H9 (cell line): ENCODE results near the gene EFCAB6. TPM values are rescaled to one million over a fixed set of nuclear protein-coding genes. Genes with fewer than 3 reads are reported as not detected.

ENCODE experiments used
- DNase-seq: peaks from one replicate; pipeline ENCODE4 v3.0.0-alpha.2; 2017
- H2AFZ ChIP-seq: one replicate; pipeline ENCODE4 v1.6.1; 2013; ENCODE audit warnings: mild to moderate bottlenecking, low read length, control low read depth, moderate library complexity
- H2AK5ac ChIP-seq: 2 replicates; pipeline ENCODE4 v1.6.1; 2013; ENCODE audit warnings: low read length, control low read depth, mixed read lengths; ENCODE audit not compliant: insufficient read length
- H2BK120ac ChIP-seq: one replicate; pipeline ENCODE4 v1.6.1; 2013; ENCODE audit warnings: low read depth, mild to moderate bottlenecking, low read length, control low read depth, inconsistent platforms; ENCODE audit not compliant: poor library complexity, severe bottlenecking
- H2BK12ac ChIP-seq: 2 replicates; pipeline ENCODE4 v1.6.1; 2013; ENCODE audit warnings: low read length, control low read depth, mixed read lengths, low read depth; ENCODE audit not compliant: insufficient read length
- H2BK15ac ChIP-seq: 2 replicates; pipeline ENCODE4 v1.6.1; 2013; ENCODE audit warnings: low read depth, low read length, control low read depth
- H2BK20ac ChIP-seq: one replicate; pipeline ENCODE4 v1.6.1; 2013; ENCODE audit warnings: low read depth, mild to moderate bottlenecking, low read length, control low read depth, inconsistent platforms; ENCODE audit not compliant: poor library complexity, severe bottlenecking
- H2BK5ac ChIP-seq: 2 replicates; pipeline ENCODE4 v1.6.1; 2013; ENCODE audit warnings: low read length, control low read depth, mixed read lengths; ENCODE audit not compliant: insufficient read length
- H3K14ac ChIP-seq: 2 replicates; pipeline ENCODE4 v1.6.1; 2013; ENCODE audit warnings: low read length, control low read depth; ENCODE audit not compliant: insufficient read depth
- H3K18ac ChIP-seq: 2 replicates; pipeline ENCODE4 v1.6.1; 2013; ENCODE audit warnings: low read depth, mild to moderate bottlenecking, mixed read lengths, low read length, control low read depth; ENCODE audit not compliant: insufficient read length
- H3K23ac ChIP-seq: 2 replicates; pipeline ENCODE4 v1.6.1; 2013; ENCODE audit warnings: low read length, control low read depth, mixed read lengths, low read depth; ENCODE audit not compliant: insufficient read length
- H3K23me2 ChIP-seq: 2 replicates; pipeline ENCODE4 v1.6.1; 2013; ENCODE audit warnings: low read depth, mild to moderate bottlenecking, mixed read lengths, low read length, control low read depth; ENCODE audit not compliant: insufficient read length, poor library complexity, severe bottlenecking
- H3K27ac ChIP-seq: 2 replicates; pipeline ENCODE4 v1.5.1; 2013; ENCODE audit warnings: low read length, control low read depth, mixed read lengths, low read depth; ENCODE audit not compliant: insufficient read length
- H3K27me3 ChIP-seq: 2 replicates; pipeline ENCODE4 v1.6.1; 2013; ENCODE audit warnings: low read length, control low read depth, inconsistent platforms; ENCODE audit not compliant: insufficient read depth
- H3K4ac ChIP-seq: 2 replicates; pipeline ENCODE4 v1.6.1; 2013; ENCODE audit warnings: low read depth, mild to moderate bottlenecking, control low read depth, inconsistent platforms, low read length, moderate library complexity
- H3K4me1 ChIP-seq: 2 replicates; pipeline ENCODE4 v1.6.1; 2013; ENCODE audit warnings: low read length, control low read depth, inconsistent platforms; ENCODE audit not compliant: insufficient read depth
- H3K4me2 ChIP-seq: 2 replicates; pipeline ENCODE4 v1.6.1; 2013; ENCODE audit warnings: low read length, control low read depth, mixed read lengths; ENCODE audit not compliant: insufficient read length, insufficient read depth
- H3K56ac ChIP-seq: 2 replicates; pipeline ENCODE4 v1.6.1; 2013; ENCODE audit warnings: low read depth, mild to moderate bottlenecking, mixed read lengths, low read length, control low read depth; ENCODE audit not compliant: insufficient read length
- H3K79me1 ChIP-seq: 2 replicates; pipeline ENCODE4 v1.6.1; 2013; ENCODE audit warnings: low read depth, mild to moderate bottlenecking, moderate library complexity, low read length, control low read depth, inconsistent platforms; ENCODE audit not compliant: insufficient read depth, poor library complexity, severe bottlenecking
- H3K79me2 ChIP-seq: 2 replicates; pipeline ENCODE4 v1.6.1; 2013; ENCODE audit warnings: low read length, control low read depth, inconsistent platforms; ENCODE audit not compliant: insufficient read depth
- H3K9ac ChIP-seq: 2 replicates; pipeline ENCODE4 v1.6.1; 2013; ENCODE audit warnings: low read length, control low read depth, mixed read lengths; ENCODE audit not compliant: insufficient read length; ENCODE audit errors: extremely low read depth
- H3K9me3 ChIP-seq: one replicate; pipeline ENCODE4 v1.6.1; 2013; ENCODE audit warnings: low read depth, low read length, inconsistent platforms; ENCODE audit not compliant: control insufficient read depth
- H3T11ph ChIP-seq: one replicate; pipeline ENCODE4 v1.6.1; 2013; ENCODE audit warnings: mild to moderate bottlenecking, low read length, control low read depth, inconsistent platforms
- H4K20me1 ChIP-seq: one replicate; pipeline ENCODE4 v1.6.1; 2013; ENCODE audit not compliant: control insufficient read depth, insufficient read length, insufficient read depth
- H4K5ac ChIP-seq: 2 replicates; pipeline ENCODE4 v1.6.1; 2013; ENCODE audit warnings: low read depth, mild to moderate bottlenecking, mixed read lengths, low read length, control low read depth; ENCODE audit not compliant: insufficient read length
- H4K8ac ChIP-seq: replicated peaks from 2 replicates; pipeline ENCODE4 v1.6.1; 2013; ENCODE audit warnings: low read length, control low read depth, mixed read lengths, low read depth; ENCODE audit not compliant: insufficient read length
- H4K91ac ChIP-seq: 2 replicates; pipeline ENCODE4 v1.6.1; 2013; ENCODE audit warnings: low read depth, mild to moderate bottlenecking, moderate library complexity, mixed read lengths, low read length, control low read depth; ENCODE audit not compliant: insufficient read length
- H3K27ac Mint-ChIP-seq, 3 experiments: 2 replicates in 2 of 3; 3 replicates in 1 of 3; pipeline ENCODE4 v1.8.0; 2020 to 2021; ENCODE audit warnings: mixed read lengths in 3 of 3, mild to moderate bottlenecking in 1 of 3, moderate library complexity in 1 of 3
- H3K27me3 Mint-ChIP-seq: 2 replicates; pipeline ENCODE4 v1.8.0; 2021; ENCODE audit warnings: low read depth, mild to moderate bottlenecking, moderate library complexity, mixed read lengths
- H3K36me3 Mint-ChIP-seq, 3 experiments: 2 replicates in 2 of 3; 3 replicates in 1 of 3; pipeline ENCODE4 v1.8.0; 2020 to 2021; ENCODE audit warnings: low read depth in 3 of 3, mixed read lengths in 3 of 3; ENCODE audit not compliant: insufficient read depth in 1 of 3
- H3K4me1 Mint-ChIP-seq, 2 experiments: 2 replicates each; pipeline ENCODE4 v1.8.0; 2020; ENCODE audit warnings: mixed read lengths in 2 of 2
- H3K4me3 Mint-ChIP-seq, 2 experiments: 2 replicates in 1 of 2; 3 replicates in 1 of 2; pipeline ENCODE4 v1.8.0; 2020 to 2021; ENCODE audit warnings: mild to moderate bottlenecking in 2 of 2, mixed read lengths in 2 of 2, moderate library complexity in 1 of 2
- H3K9me3 Mint-ChIP-seq, 2 experiments: 2 replicates in 1 of 2; 3 replicates in 1 of 2; pipeline ENCODE4 v1.8.0; 2020; ENCODE audit warnings: mild to moderate bottlenecking in 2 of 2, mixed read lengths in 2 of 2, moderate library complexity in 1 of 2
- CTCF ChIP-seq: fragments of 200-600 bp; sonication (generic); conservative IDR thresholded peaks from 3 replicates; pipeline ENCODE4 v1.8.0; 2021; ENCODE audit warnings: antibody characterized with exemption, mild to moderate bottlenecking
- WGBS: extraction: QIAGEN DNeasy Blood & Tissue Kit; methylation state at CpG from one replicate; pipeline ENCODE4 v1.1.7; 2013; ENCODE audit warnings: missing lambda C conversion rate, low lambda C conversion rate, mixed read lengths; ENCODE audit not compliant: insufficient read length; ENCODE audit errors: extremely low coverage; 5-methylcytosine and 5-hydroxymethylcytosine counted together
- total RNA-seq: library from RNA; stranded (reverse); gene quantifications from 2 replicates; pipeline ENCODE4 v1.2.1, GENCODE V29; 2021

EFCAB6 gene
- total RNA-seq, 1 experiment from 2014 or later = 0.31 TPM

GRCh38 chr22:43631201-43631600 lies 180.9 kb downstream of the EFCAB6 start:
- peaks cover 10 to 11% of the 10 kb centered on the region in 2 experiments for H3K4me1 Mint-ChIP-seq
- Histone ChIP-seq H2BK20ac (no peak overlapping the region), H4K20me1 (no peaks in the 10 kb centered on the region), H2AFZ (no peak overlapping the region), H4K8ac (no peak overlapping the region), H3K23me2 (peaks cover 3% of the 10 kb centered on the region), H3K14ac (no peak overlapping the region), H2BK12ac (no peak overlapping the region), H2BK15ac (no peak overlapping the region), H4K91ac (no peak overlapping the region), H3K79me2 (no peaks in the 10 kb centered on the region), H3K18ac (no peak overlapping the region), H2BK120ac (no peak overlapping the region), H3K56ac (no peak overlapping the region), H3K79me1 (no peaks in the 10 kb centered on the region), H4K5ac (no peak overlapping the region), H3K27ac (no peak overlapping the region), H3K4me1 (no peaks in the 10 kb centered on the region; the same call in 1 of the 2 replicates), H3K27me3 (no peaks in the 10 kb centered on the region), H2BK5ac (no peak overlapping the region), H3K4ac (no peak overlapping the region), H3K9me3 (no peaks in the 10 kb centered on the region), H3K4me2 (no peak overlapping the region), H3K23ac (no peak overlapping the region), H3K9ac (no peak overlapping the region), H2AK5ac (no peak overlapping the region), H3T11ph (no peak overlapping the region)
- no peak overlapping the region for H3K4me3 Mint-ChIP-seq
- no CpG with 5 or more reads among the region's 11 CpGs for WGBS
- H3K27me3 Mint-ChIP-seq = peaks cover 4% of the 10 kb centered on the region
- H3K36me3 Mint-ChIP-seq = no peaks in the 10 kb centered on the region
- H3K27ac Mint-ChIP-seq = no peak overlapping the region
- DNase-seq = no peak
- TF ChIP-seq CTCF = no peak
- H3K9me3 Mint-ChIP-seq = no peaks in the 10 kb centered on the region
